H54 (cell line): Measurements from ENCODE around the gene PPFIA3.

Experiments used
- DNase-seq: peaks from one replicate; pipeline ENCODE4 v3.0.0; 2011; ENCODE audit warnings: low spot score, mixed read lengths; ENCODE audit not compliant: insufficient read length
- FAIRE-seq: peaks from 3 replicates; lab custom pipeline; 2011; peaks lifted over from hg19 to GRCh38; lab: Jason Lieb, UNC
- POLR2A ChIP-seq: IDR thresholded peaks from 2 replicates; pipeline ENCODE4 v1.6.1; 2011; ENCODE audit warnings: low read depth, mild to moderate bottlenecking, low read length

Gene PPFIA3

GRCh38 chr19:49182848-49183375 lies 63.6 kb downstream of the PPFIA3 start:
- FAIRE-seq, result no peak
- DNase-seq, result no peak
- TF ChIP-seq POLR2A, result no peak

GRCh38 chr19:49186108-49186507 lies 66.8 kb downstream of the PPFIA3 start:
- DNase-seq, result no peak
- no peak for TF ChIP-seq POLR2A
- FAIRE-seq, result no peak

- DNase-seq, result no peak
- no peak for FAIRE-seq
- TF ChIP-seq POLR2A, result no peak
Measured at GRCh38 chr19:49188626-49189200, 69.4 kb downstream of the PPFIA3 start.

GRCh38 chr19:49189259-49189658 lies 69.9 kb downstream of the PPFIA3 start:
- FAIRE-seq, result no peak
- no peak for DNase-seq
- TF ChIP-seq POLR2A, result no peak

GRCh38 chr19:49190781-49191180 lies 71.4 kb downstream of the PPFIA3 start:
- FAIRE-seq (no peak), DNase-seq (no peak)
- TF ChIP-seq POLR2A, result no peak

GRCh38 chr19:49193822-49194394 lies 74.6 kb downstream of the PPFIA3 start:
- DNase-seq, result no peak
- no peak for FAIRE-seq
- no peak for TF ChIP-seq POLR2A

GRCh38 chr19:49194408-49194807 lies 75.1 kb downstream of the PPFIA3 start:
- TF ChIP-seq POLR2A, result no peak
- DNase-seq (no peak), FAIRE-seq (no peak)

GRCh38 chr19:49196527-49197240 lies 77.3 kb downstream of the PPFIA3 start:
- TF ChIP-seq POLR2A, result no peak
- DNase-seq (no peak), FAIRE-seq (no peak)

- no peak for TF ChIP-seq POLR2A
- DNase-seq (peak; percentile 17), FAIRE-seq (no peak)
Measured at GRCh38 chr19:49200238-49200862, 81.0 kb downstream of the PPFIA3 start.
